Panc1 (cell line): Measurements from ENCODE around the gene DOCK3. TPM values are rescaled to one million over a fixed set of nuclear protein-coding genes. Genes with fewer than 3 reads are reported as not detected.

Source experiments
- ATAC-seq: fragments of 200-7000 bp; cut with Tn5 transposase; 2 replicates; pipeline ENCODE4 v1.9.1; 2020; ENCODE audit warnings: mild to moderate bottlenecking, moderate library complexity
- BruUV-seq: library from RNA; stranded (reverse); fragments of 400-500 nt; replicated peaks from 2 replicates; lab custom pipeline; 2021; lab: Mats Ljungman, UMichigan
- CTCF ChIA-PET: fragments of 300-600 bp; sonication (Branson Sonifier 250); formaldehyde crosslinking; loops from one replicate; lab custom pipeline; 2022; ENCODE audit warnings: antibody characterized with exemption; lab: Charles Lee
- POLR2A ChIA-PET: fragments of 300-600 bp; sonication (Branson Sonifier 250); formaldehyde crosslinking; loops from one replicate; lab custom pipeline; 2022; ENCODE audit warnings: antibody characterized with exemption; lab: Charles Lee
- DNase-seq: peaks from one replicate; pipeline ENCODE4 v3.0.0-alpha.2; 2010; ENCODE audit warnings: low read depth, low spot score
- H3K27ac ChIP-seq: 2 replicates; pipeline ENCODE4 v1.5.1; 2011; ENCODE audit warnings: mild to moderate bottlenecking, low read length, inconsistent platforms
- H3K27me3 ChIP-seq: fragments of 200-500 bp; sonication (Bioruptor generic); 2 replicates; pipeline ENCODE4 v1.6.0; 2014; ENCODE audit warnings: low read length, inconsistent platforms; ENCODE audit not compliant: control insufficient read depth, insufficient read depth
- H3K36me3 ChIP-seq: fragments of 200-500 bp; sonication (Bioruptor generic); 2 replicates; pipeline ENCODE4 v1.5.1; 2014; ENCODE audit warnings: inconsistent platforms, mild to moderate bottlenecking, low read length, moderate library complexity; ENCODE audit not compliant: control insufficient read depth, insufficient read depth
- H3K4me1 ChIP-seq: 2 replicates; pipeline ENCODE4 v1.5.1; 2011; ENCODE audit warnings: inconsistent platforms, mild to moderate bottlenecking, low read length, moderate library complexity; ENCODE audit not compliant: control insufficient read depth, insufficient read depth
- H3K4me3 ChIP-seq, 2 experiments: 2 replicates each; pipeline ENCODE4 v1.5.1; 2011 to 2012; ENCODE audit warnings: low read depth in 2 of 2, low read length in 2 of 2, mild to moderate bottlenecking in 2 of 2, inconsistent platforms in 1 of 2, moderate library complexity in 1 of 2
- H3K9me3 ChIP-seq: fragments of 200-500 bp; sonication (Bioruptor generic); 2 replicates; pipeline ENCODE4 v1.5.1; 2014; ENCODE audit warnings: low read depth, mild to moderate bottlenecking, inconsistent platforms, low read length, moderate library complexity; ENCODE audit not compliant: control insufficient read depth, insufficient read depth
- CTCF ChIP-seq: fragments of 450-650 bp; IDR thresholded peaks from 2 replicates; pipeline ENCODE4 v1.5.1; 2017; ENCODE audit warnings: mild to moderate bottlenecking
- POLR2AphosphoS5 ChIP-seq: IDR thresholded peaks from 2 replicates; pipeline ENCODE4 v1.6.1; 2012; ENCODE audit warnings: mild to moderate bottlenecking, low read depth, low read length, moderate library complexity
- REST ChIP-seq, 2 experiments: IDR thresholded peaks; 2 replicates each; pipeline ENCODE4 v1.6.1; 2011 to 2012; ENCODE audit warnings: low read depth in 2 of 2, control low read depth in 1 of 2, low read length in 1 of 2, mild to moderate bottlenecking in 1 of 2, moderate library complexity in 1 of 2; ENCODE audit not compliant: insufficient read depth in 1 of 2
- SIN3A ChIP-seq: IDR thresholded peaks from 2 replicates; pipeline ENCODE4 v1.6.1; 2012; ENCODE audit warnings: low read depth, mild to moderate bottlenecking, low read length, moderate library complexity, borderline replicate concordance; ENCODE audit not compliant: insufficient read depth
- TCF7L2 ChIP-seq: IDR thresholded peaks from 2 replicates; pipeline ENCODE4 v1.6.1; 2011; ENCODE audit warnings: mild to moderate bottlenecking, low read depth, low read length, inconsistent platforms
- in situ Hi-C: cut with HindIII; loops from 2 replicates; pipeline ENCODE4 v1.10.0; 2016; ENCODE audit warnings: low sequenced_read_pairs, low pct_unique_long_range_greater_than_20kb
- intact Hi-C: fragments of 100-400 bp; cut with micrococcal nuclease; formaldehyde crosslinking; loops from one replicate; pipeline ENCODE4 v1.10.0; 2022; ENCODE audit not compliant: unreplicated experiment
- total RNA-seq: library from RNA; stranded (reverse); gene quantifications from one replicate; pipeline ENCODE4 v1.2.1, GENCODE V29; 2021; ENCODE audit not compliant: unreplicated experiment

Gene DOCK3
- total RNA-seq, 1 experiment from 2014 or later, result 0.21 TPM

GRCh38 chr3:51384726-51385473 is 710.2 kb downstream of the DOCK3 start, which contains the start of gene MANF:
MANF (plus strand) TSS chr3:51385291; CDS start chr3:51385343, 52 bp downstream.
- peak within 1 kb of the TSS; percentile 91 for H3K27ac ChIP-seq
- H3K9me3 ChIP-seq, result no peaks in the 10 kb centered on the region
- in situ Hi-C loops (no loop called here), intact Hi-C loops (no loop called here)
- H3K36me3 ChIP-seq, result peaks cover 4% of the 10 kb centered on the region
- H3K4me1 ChIP-seq, result peaks cover 22% of the 10 kb centered on the region
- BruUV-seq, result no TSS peak
- TF ChIP-seq TCF7L2 (peak; percentile 55), POLR2AphosphoS5 (peak; percentile 59), REST (IDR thresholded peaks at IDR 0.05; ENCODE audit: insufficient read depth in 1 of 2, low read depth in 2 of 2, low read length in 1 of 2) (0 out of 4 replicates have a peak, but pooled peaks of 1 of the 2 experiments have one; percentile 18), CTCF (no peak), SIN3A (peak; percentile 64; the same call in 1 of the 2 replicates)
- POLR2A ChIA-PET, result interaction anchor here (0.6 to 0.7 kb wide), 2 partner anchors 55 to 145 kb away, joined by 4 to 5 read pairs; no protein-coding TSS in a partner anchor
- peak; percentile 97 for ATAC-seq
- peak within 1 kb of the TSS; percentile 87 to 89 for H3K4me3 ChIP-seq
- peak; percentile 73 for DNase-seq
- CTCF ChIA-PET, result interaction anchor here (0.6 to 0.7 kb wide), 4 partner anchors 65 to 1756 kb away, joined by 3 to 4 read pairs (median 4); no protein-coding TSS in a partner anchor
- H3K27me3 ChIP-seq, result no peaks in the 10 kb centered on the region

GRCh38 chr3:51385621-51386091 is 710.9 kb downstream of the DOCK3 start:
- H3K4me1 ChIP-seq, result peaks cover 29% of the 10 kb centered on the region
- ChIA-PET CTCF (interaction anchor here (0.6 to 0.7 kb wide), 4 partner anchors 66 to 1756 kb away, joined by 3 to 4 read pairs (median 4); no protein-coding TSS in a partner anchor), POLR2A (interaction anchor here (0.6 to 0.7 kb wide), 2 partner anchors 56 to 144 kb away, joined by 4 to 5 read pairs; no protein-coding TSS in a partner anchor)
- no peaks in the 10 kb centered on the region for H3K9me3 ChIP-seq
- TF ChIP-seq REST (IDR thresholded peaks at IDR 0.05; ENCODE audit: insufficient read depth in 1 of 2, low read depth in 2 of 2, low read length in 1 of 2) (no peak), SIN3A (no peak)
- DNase-seq (no peak), ATAC-seq (no peak)
- no TSS peak for BruUV-seq
- no peaks in the 10 kb centered on the region for H3K27me3 ChIP-seq
- peak overlapping the region; percentile 87 to 89 for H3K4me3 ChIP-seq
- intact Hi-C loops, result no loop called here
- in situ Hi-C loops, result no loop called here
- peak overlapping the region; percentile 89 for H3K27ac ChIP-seq
- H3K36me3 ChIP-seq, result peaks cover 4% of the 10 kb centered on the region
